Coronary artery (tissue), 2 donors: Measurements from ENCODE around the gene HSD17B4.
"Not testable (repeated sequence)": the region's sequence is repeated elsewhere in the genome, so short reads cannot be mapped to it uniquely, and the experiment has no call there.

Experiments
- DNase-seq: peaks from one replicate; pipeline ENCODE4 v3.0.0-alpha.2; 2017; ENCODE audit warnings: low spot score
- H3K27ac ChIP-seq, 2 donors: fragments of 200-600 bp; sonication (generic); one replicate each; pipeline ENCODE4 v1.5.1; 2016 to 2019
- H3K4me3 ChIP-seq: fragments of 200-600 bp; sonication (generic); 2 replicates; pipeline ENCODE4 v1.5.1; 2016; ENCODE audit warnings: mild to moderate bottlenecking, moderate library complexity
- CTCF ChIP-seq: fragments of 200-600 bp; sonication (generic); IDR thresholded peaks from one replicate; pipeline ENCODE4 v1.5.1; 2019; ENCODE audit warnings: antibody characterized with exemption

Gene HSD17B4

GRCh38 chr5:119512277-119512676 is 60.0 kb downstream of the HSD17B4 start:
- H3K4me3 ChIP-seq: no peak overlapping the region

GRCh38 chr5:119515192-119515591 is 62.9 kb downstream of the HSD17B4 start:
- TF ChIP-seq CTCF: no peak
- H3K27ac ChIP-seq: no peak overlapping the region
- no peak overlapping the region for H3K4me3 ChIP-seq
- DNase-seq: no peak

More at GRCh38 chr5:119512277-119512676, 60.0 kb downstream of the HSD17B4 start:
- no peak for DNase-seq
- TF ChIP-seq CTCF: no peak
- no peak overlapping the region for H3K27ac ChIP-seq

- H3K27ac ChIP-seq, H3K4me3 ChIP-seq, DNase-seq: not testable (repeated sequence)
Measured at GRCh38 chr5:119517115-119517514, 64.8 kb downstream of the HSD17B4 start.

GRCh38 chr5:119521232-119521631 is 68.9 kb downstream of the HSD17B4 start:
- Histone ChIP-seq H3K4me3 (no peak overlapping the region), H3K27ac (no peak overlapping the region)
- DNase-seq: no peak
- no peak for TF ChIP-seq CTCF

GRCh38 chr5:119522841-119523240 is 70.5 kb downstream of the HSD17B4 start:
- DNase-seq: no peak
- no peak overlapping the region for H3K4me3 ChIP-seq
- H3K27ac ChIP-seq: no peak overlapping the region
- TF ChIP-seq CTCF: no peak

GRCh38 chr5:119524485-119524884 is 72.2 kb downstream of the HSD17B4 start:
- no peak for TF ChIP-seq CTCF
- DNase-seq: no peak
- Histone ChIP-seq H3K27ac (no peak overlapping the region), H3K4me3 (no peak overlapping the region)

- Histone ChIP-seq H3K27ac (no peak overlapping the region), H3K4me3 (no peak overlapping the region)
- no peak for TF ChIP-seq CTCF
- DNase-seq: no peak
Measured at GRCh38 chr5:119527351-119527750, 75.1 kb downstream of the HSD17B4 start.

- Histone ChIP-seq H3K27ac (no peak overlapping the region), H3K4me3 (no peak overlapping the region)
- DNase-seq: no peak
- TF ChIP-seq CTCF: no peak
Measured at GRCh38 chr5:119529811-119530210, 77.5 kb downstream of the HSD17B4 start.
